MM.1S (cell line): ENCODE results near the gene NPS.

Experiments
- CTCF ChIP-seq: fragments of 300-600 bp; sonication (generic); IDR thresholded peaks from 2 replicates; pipeline ENCODE4 v1.5.1; 2016; ENCODE audit warnings: antibody characterized with exemption, low read length, mixed read lengths
- EZH2 ChIP-seq: fragments of 300-600 bp; sonication (generic); optimal IDR thresholded peaks from 2 replicates; pipeline ENCODE3; 2017; ENCODE audit warnings: low read depth, mild to moderate bottlenecking, antibody characterized with exemption, low read length, mixed read lengths

GRCh38 chr10:127535802-127536515, 13.2 kb upstream of the NPS start:
- TF ChIP-seq CTCF (no peak), EZH2 (no peak)
